ENCODE measurements around the gene C9orf78.
"Not testable (repeated sequence)": the region's sequence is repeated elsewhere in the genome, so short reads cannot be mapped to it uniquely, and the experiment has no call there.

C9orf78 gene

GRCh38 chr9:129798973-129799372 is 36.1 kb downstream of the C9orf78 start:
- H3K4me3 ChIP-seq (ENCODE audit: low read length): no peak overlapping the region
- H3K4me2 ChIP-seq (ENCODE audit: low read length): no peak overlapping the region
- no peaks in the 10 kb centered on the region for H3K9me3 ChIP-seq (replicated peaks; ENCODE audit: low read length)
- H3K36me3 ChIP-seq (ENCODE audit: insufficient read depth, low read length): no peaks in the 10 kb centered on the region
- H3K27me3 ChIP-seq (ENCODE audit: control insufficient read depth, insufficient read depth, low read length): peaks cover 20% of the 10 kb centered on the region
- H3K9ac ChIP-seq (ENCODE audit: low read depth, low read length): no peak overlapping the region
- H3K4me1 ChIP-seq (ENCODE audit: control insufficient read depth, insufficient read depth, low read length): peaks cover 4% of the 10 kb centered on the region

DNA sequence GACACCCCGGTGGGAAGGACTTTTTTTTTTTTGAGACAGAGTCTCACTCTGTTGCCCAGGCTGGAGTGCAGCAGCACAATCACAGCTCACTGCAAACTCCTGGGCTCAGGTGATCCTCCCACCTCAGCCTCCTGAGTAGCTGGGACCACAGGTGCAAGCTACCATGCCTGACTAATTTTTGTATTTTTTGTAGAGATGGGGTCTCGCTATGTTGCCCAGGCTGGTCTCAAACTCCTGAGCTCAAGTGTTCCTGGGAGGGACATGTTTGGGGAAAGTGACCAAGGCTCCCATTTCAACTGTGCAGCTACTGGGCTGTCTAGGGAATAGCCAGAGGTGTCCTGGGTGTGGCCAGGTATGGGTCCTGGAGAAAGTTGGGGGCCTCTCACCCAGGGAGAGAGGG is 39.0 kb downstream of the C9orf78 start:
- H3K9ac ChIP-seq (ENCODE audit: low read depth, low read length); H3K9me3 ChIP-seq (replicated peaks; ENCODE audit: low read length); H3K36me3 ChIP-seq (ENCODE audit: insufficient read depth, low read length); H3K4me3 ChIP-seq (ENCODE audit: low read length); H3K4me2 ChIP-seq (ENCODE audit: low read length); H3K4me1 ChIP-seq (ENCODE audit: control insufficient read depth, insufficient read depth, low read length): not testable (repeated sequence)
- H3K27me3 ChIP-seq (ENCODE audit: control insufficient read depth, insufficient read depth, low read length): peaks cover 25% of the 10 kb centered on the region

- no peaks in the 10 kb centered on the region for H3K36me3 ChIP-seq (ENCODE audit: insufficient read depth, low read length)
- H3K4me1 ChIP-seq (ENCODE audit: control insufficient read depth, insufficient read depth, low read length): no peaks in the 10 kb centered on the region
- no peak overlapping the region for H3K4me3 ChIP-seq (ENCODE audit: low read length)
- H3K9me3 ChIP-seq (replicated peaks; ENCODE audit: low read length): no peaks in the 10 kb centered on the region
- no peak overlapping the region for H3K9ac ChIP-seq (ENCODE audit: low read depth, low read length)
- H3K4me2 ChIP-seq (ENCODE audit: low read length): no peak overlapping the region
- H3K27me3 ChIP-seq (ENCODE audit: control insufficient read depth, insufficient read depth, low read length): peaks cover 25% of the 10 kb centered on the region
These were observed 40.5 kb downstream of the C9orf78 start for GRCh38 chr9:129794549-129794948.

GRCh38 chr9:129786481-129786880 is 48.6 kb downstream of the C9orf78 start:
- H3K9ac ChIP-seq (ENCODE audit: low read depth, low read length): no peak overlapping the region
- H3K4me3 ChIP-seq (ENCODE audit: low read length): no peak overlapping the region
- no peak overlapping the region for H3K4me2 ChIP-seq (ENCODE audit: low read length)
- H3K9me3 ChIP-seq (replicated peaks; ENCODE audit: low read length): no peaks in the 10 kb centered on the region
- peaks cover 19% of the 10 kb centered on the region for H3K27me3 ChIP-seq (ENCODE audit: control insufficient read depth, insufficient read depth, low read length)
- H3K4me1 ChIP-seq (ENCODE audit: control insufficient read depth, insufficient read depth, low read length): no peaks in the 10 kb centered on the region
- H3K36me3 ChIP-seq (ENCODE audit: insufficient read depth, low read length): no peaks in the 10 kb centered on the region

DNA sequence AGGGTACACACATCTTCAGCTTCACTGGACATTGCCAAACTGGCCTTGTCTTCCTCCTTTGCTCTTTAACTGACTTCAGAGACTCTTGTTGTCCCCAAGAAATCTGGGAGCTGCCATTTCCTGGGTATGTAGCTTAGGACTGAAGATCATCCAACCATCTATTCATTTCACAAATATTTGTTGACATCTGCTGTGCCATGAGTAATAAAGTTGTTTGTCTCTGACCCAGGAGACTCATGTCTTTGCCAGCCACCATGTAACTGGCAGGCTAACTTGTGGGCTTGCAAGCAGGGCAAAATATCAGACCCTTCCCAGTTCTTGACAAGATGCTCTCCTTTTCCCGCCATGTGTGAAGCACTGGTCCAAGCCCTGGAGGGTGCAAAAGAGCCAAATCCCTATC is 49.2 kb downstream of the C9orf78 start:
- no peaks in the 10 kb centered on the region for H3K9me3 ChIP-seq (replicated peaks; ENCODE audit: low read length)
- H3K4me2 ChIP-seq (ENCODE audit: low read length): no peak overlapping the region

GRCh38 chr9:129784970-129785369 is 50.1 kb downstream of the C9orf78 start:
- H3K4me3 ChIP-seq (ENCODE audit: low read length): not testable (repeated sequence)
- H3K27me3 ChIP-seq (ENCODE audit: control insufficient read depth, insufficient read depth, low read length): peaks cover 22% of the 10 kb centered on the region

More for the DNA sequence above, 49.2 kb downstream of the C9orf78 start:
- peaks cover 19% of the 10 kb centered on the region for H3K27me3 ChIP-seq (ENCODE audit: control insufficient read depth, insufficient read depth, low read length)
- H3K4me3 ChIP-seq (ENCODE audit: low read length): no peak overlapping the region
- no peak overlapping the region for H3K9ac ChIP-seq (ENCODE audit: low read depth, low read length)
- H3K4me1 ChIP-seq (ENCODE audit: control insufficient read depth, insufficient read depth, low read length): no peaks in the 10 kb centered on the region
- H3K36me3 ChIP-seq (ENCODE audit: insufficient read depth, low read length): no peaks in the 10 kb centered on the region

DNA sequence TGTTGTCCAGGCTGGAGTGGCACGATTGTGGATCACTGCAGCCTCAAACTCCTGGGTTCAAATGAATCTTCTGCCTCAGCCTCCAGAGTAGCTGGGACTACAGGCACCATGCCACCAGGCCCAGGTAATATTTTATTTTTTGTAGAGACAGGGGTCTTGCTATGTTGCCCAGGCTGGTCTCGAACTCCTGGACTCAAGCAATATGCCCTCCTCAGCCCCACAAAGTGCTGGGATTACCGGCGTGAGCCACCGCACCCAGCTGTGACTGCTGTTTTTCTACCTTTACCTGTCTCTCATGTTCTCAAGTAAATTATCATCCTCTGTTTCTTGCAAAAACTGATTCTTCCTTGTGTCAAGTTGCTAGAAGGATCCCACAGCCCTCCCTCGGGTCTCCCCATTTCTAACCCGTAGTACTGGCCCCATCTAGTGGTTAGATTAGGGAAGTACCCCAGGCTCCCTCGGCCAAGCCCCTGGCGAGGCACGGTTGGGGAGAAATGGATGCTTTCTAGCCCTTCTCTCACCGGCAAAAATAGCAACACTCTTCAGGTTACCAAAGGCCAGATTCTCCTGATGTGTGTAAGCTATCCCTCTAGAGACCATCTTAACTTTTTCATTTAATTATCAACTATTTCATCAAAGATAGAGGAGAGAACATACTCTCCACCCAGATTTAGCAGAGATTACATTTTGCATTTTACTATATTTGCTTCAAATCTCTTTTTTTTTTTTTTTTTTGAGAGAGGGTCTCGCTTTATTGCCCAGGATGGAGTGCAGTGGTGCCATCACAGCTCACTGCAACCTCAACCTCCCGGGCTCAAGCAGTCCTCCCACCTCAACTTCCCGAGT is 51.3 kb downstream of the C9orf78 start:
- Histone ChIP-seq H3K9me3 (replicated peaks; ENCODE audit: low read length) (no peaks in the 10 kb centered on the region), H3K4me1 (ENCODE audit: control insufficient read depth, insufficient read depth, low read length) (no peaks in the 10 kb centered on the region), H3K36me3 (ENCODE audit: insufficient read depth, low read length) (no peaks in the 10 kb centered on the region), H3K4me3 (ENCODE audit: low read length) (no peak overlapping the region), H3K9ac (ENCODE audit: low read depth, low read length) (no peak overlapping the region), H3K4me2 (ENCODE audit: low read length) (no peak overlapping the region), H3K27me3 (ENCODE audit: control insufficient read depth, insufficient read depth, low read length) (peaks cover 22% of the 10 kb centered on the region)

More at GRCh38 chr9:129784970-129785369, 50.1 kb downstream of the C9orf78 start:
- not testable (repeated sequence) for H3K4me1 ChIP-seq (ENCODE audit: control insufficient read depth, insufficient read depth, low read length); H3K36me3 ChIP-seq (ENCODE audit: insufficient read depth, low read length); H3K9me3 ChIP-seq (replicated peaks; ENCODE audit: low read length); H3K4me2 ChIP-seq (ENCODE audit: low read length); H3K9ac ChIP-seq (ENCODE audit: low read depth, low read length)

DNA sequence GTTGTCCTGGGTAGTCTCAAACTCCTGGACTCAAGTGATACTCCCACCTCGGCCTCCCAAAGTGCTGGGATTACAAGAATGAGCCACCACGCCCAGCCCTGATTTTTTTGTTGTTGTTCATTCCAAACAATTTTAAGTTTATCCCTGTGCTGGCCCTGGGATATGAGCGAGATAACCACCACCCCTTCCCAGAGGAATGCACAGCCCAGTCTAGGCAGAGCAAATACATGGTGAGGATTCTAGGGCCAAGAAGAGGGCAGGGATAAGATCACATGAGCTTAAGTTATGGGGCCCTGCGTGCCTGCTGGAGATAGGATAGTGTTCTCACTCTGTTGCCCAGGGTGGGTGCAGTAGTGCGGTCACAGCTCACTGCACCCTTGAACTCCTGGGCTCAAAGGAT is 53.1 kb downstream of the C9orf78 start:
- Histone ChIP-seq H3K4me2 (ENCODE audit: low read length) (no peak overlapping the region), H3K36me3 (ENCODE audit: insufficient read depth, low read length) (no peaks in the 10 kb centered on the region), H3K9me3 (replicated peaks; ENCODE audit: low read length) (no peaks in the 10 kb centered on the region), H3K4me1 (ENCODE audit: control insufficient read depth, insufficient read depth, low read length) (peaks cover 8% of the 10 kb centered on the region), H3K27me3 (ENCODE audit: control insufficient read depth, insufficient read depth, low read length) (peaks cover 13% of the 10 kb centered on the region), H3K4me3 (ENCODE audit: low read length) (no peak overlapping the region), H3K9ac (ENCODE audit: low read depth, low read length) (no peak overlapping the region)

GRCh38 chr9:129781131-129781530 is 53.9 kb downstream of the C9orf78 start:
- Histone ChIP-seq H3K4me3 (ENCODE audit: low read length) (no peak overlapping the region), H3K36me3 (ENCODE audit: insufficient read depth, low read length) (no peaks in the 10 kb centered on the region), H3K9me3 (replicated peaks; ENCODE audit: low read length) (no peaks in the 10 kb centered on the region), H3K9ac (ENCODE audit: low read depth, low read length) (no peak overlapping the region), H3K4me2 (ENCODE audit: low read length) (no peak overlapping the region), H3K4me1 (ENCODE audit: control insufficient read depth, insufficient read depth, low read length) (peaks cover 14% of the 10 kb centered on the region), H3K27me3 (ENCODE audit: control insufficient read depth, insufficient read depth, low read length) (peaks cover 9% of the 10 kb centered on the region)

DNA sequence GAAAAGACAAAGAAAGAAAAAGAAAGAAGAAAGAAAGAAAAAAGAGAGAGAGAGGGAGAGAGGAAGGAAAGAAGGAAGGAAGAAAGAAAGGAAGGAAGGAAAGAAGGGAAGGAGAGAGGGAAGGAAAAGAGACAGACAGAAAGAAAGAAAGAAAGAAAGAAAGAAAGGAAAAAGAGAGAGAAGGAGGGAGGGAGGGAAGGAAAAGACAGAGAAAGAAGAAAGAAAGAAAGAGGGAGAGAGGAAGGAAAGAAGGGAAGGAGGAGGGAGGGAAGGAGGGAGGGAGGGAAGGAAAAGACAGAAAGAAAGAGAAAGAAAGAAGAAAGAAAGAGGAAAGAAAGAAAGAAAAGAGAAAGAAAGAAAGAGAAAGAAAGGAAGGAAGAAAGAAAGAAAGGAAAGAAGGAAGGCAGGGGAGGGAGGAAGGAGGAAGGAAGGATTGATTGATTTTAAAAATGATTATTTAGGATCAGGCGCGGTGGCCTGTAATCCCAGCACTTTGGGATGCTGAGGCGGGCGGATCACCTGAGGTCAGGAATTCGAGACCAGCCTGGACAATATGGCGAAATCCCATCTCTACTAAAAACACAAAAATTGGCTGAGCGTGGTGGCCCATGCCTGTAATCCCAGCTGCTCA is 55.4 kb downstream of the C9orf78 start:
- peaks cover 14% of the 10 kb centered on the region for H3K4me1 ChIP-seq (ENCODE audit: control insufficient read depth, insufficient read depth, low read length)
- no peaks in the 10 kb centered on the region for H3K9me3 ChIP-seq (replicated peaks; ENCODE audit: low read length)
- no peak overlapping the region for H3K4me3 ChIP-seq (ENCODE audit: low read length)

GRCh38 chr9:129778469-129778868 is 56.6 kb downstream of the C9orf78 start:
- H3K36me3 ChIP-seq (ENCODE audit: insufficient read depth, low read length): no peaks in the 10 kb centered on the region
- peaks cover 3% of the 10 kb centered on the region for H3K27me3 ChIP-seq (ENCODE audit: control insufficient read depth, insufficient read depth, low read length)
- no peak overlapping the region for H3K9ac ChIP-seq (ENCODE audit: low read depth, low read length)
- H3K9me3 ChIP-seq (replicated peaks; ENCODE audit: low read length): no peaks in the 10 kb centered on the region
- no peak overlapping the region for H3K4me2 ChIP-seq (ENCODE audit: low read length)
- no peak overlapping the region for H3K4me3 ChIP-seq (ENCODE audit: low read length)
- H3K4me1 ChIP-seq (ENCODE audit: control insufficient read depth, insufficient read depth, low read length): peaks cover 18% of the 10 kb centered on the region

More for the DNA sequence above, 55.4 kb downstream of the C9orf78 start:
- H3K4me2 ChIP-seq (ENCODE audit: low read length): no peak overlapping the region
- H3K27me3 ChIP-seq (ENCODE audit: control insufficient read depth, insufficient read depth, low read length): peaks cover 3% of the 10 kb centered on the region
- no peaks in the 10 kb centered on the region for H3K36me3 ChIP-seq (ENCODE audit: insufficient read depth, low read length)
- H3K9ac ChIP-seq (ENCODE audit: low read depth, low read length): no peak overlapping the region

- H3K4me1 ChIP-seq (ENCODE audit: control insufficient read depth, insufficient read depth, low read length): peaks cover 21% of the 10 kb centered on the region
- H3K4me2 ChIP-seq (ENCODE audit: low read length): peak overlapping the region; percentile 79
- H3K9me3 ChIP-seq (replicated peaks; ENCODE audit: low read length): no peaks in the 10 kb centered on the region
- H3K27me3 ChIP-seq (ENCODE audit: control insufficient read depth, insufficient read depth, low read length): peaks cover 3% of the 10 kb centered on the region
- H3K4me3 ChIP-seq (ENCODE audit: low read length): no peak overlapping the region
- no peaks in the 10 kb centered on the region for H3K36me3 ChIP-seq (ENCODE audit: insufficient read depth, low read length)
- peak overlapping the region; percentile 55 for H3K9ac ChIP-seq (ENCODE audit: low read depth, low read length)
These were observed 57.3 kb downstream of the C9orf78 start for GRCh38 chr9:129777769-129778130.
